NCI-H748 (cell line): ENCODE results near the gene RSPH10B2.
"Not testable (repeated sequence)": the region's sequence is repeated elsewhere in the genome, so short reads cannot be mapped to it uniquely, and the experiment has no call there.

ENCODE experiments used
- DNase-seq: peaks from one replicate; lab custom pipeline; 2025; ENCODE audit not compliant: unreplicated experiment; lab: John Stamatoyannopoulos, UW

Gene RSPH10B2

GRCh38 chr7:6753964-6754363, at the start of gene RSPH10B2:
TSS of gene RSPH10B2 (plus strand) at chr7:6754103. CDS start at chr7:6757678, 3,575 bp downstream.
- DNase-seq = peak; percentile 5

DNA sequence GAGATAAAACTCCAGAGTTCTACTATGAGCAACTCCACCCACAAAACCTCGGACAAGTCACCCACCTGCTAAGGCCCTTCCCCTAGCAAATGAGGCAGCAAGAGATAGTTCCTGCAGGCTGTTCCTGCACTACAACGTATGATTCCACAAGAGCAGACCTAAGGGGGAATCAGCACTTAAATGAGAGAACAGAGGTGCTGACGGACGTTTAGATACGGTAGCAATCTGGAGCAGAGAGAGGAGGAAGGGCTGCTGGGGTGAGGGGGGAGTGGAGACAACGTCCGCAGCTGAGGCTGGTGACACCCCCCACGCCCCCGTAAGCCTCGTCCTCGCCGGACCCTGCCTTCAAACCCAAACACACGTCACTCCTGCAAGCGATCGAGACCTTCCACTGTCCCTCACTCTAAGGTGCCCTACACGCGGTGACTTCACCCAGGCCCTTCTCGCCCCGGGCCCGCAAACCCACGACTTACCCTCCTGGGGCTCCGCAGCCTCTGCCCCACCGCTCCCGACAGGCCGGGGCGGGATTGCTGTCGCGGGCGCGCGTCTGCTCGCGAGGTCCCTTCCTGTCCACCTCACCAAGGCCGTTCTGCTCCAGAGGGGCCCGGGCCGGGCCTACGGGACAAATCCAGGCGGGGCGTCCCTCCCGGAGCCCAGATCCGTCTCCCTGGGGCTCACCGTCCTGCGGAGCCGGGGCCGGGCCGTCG, 47.8 kb upstream of the RSPH10B2 start:
- DNase-seq = peak; percentile 34

GRCh38 chr7:6706666-6707407, 47.1 kb upstream of the RSPH10B2 start, which contains the start of gene ZNF12:
TSS of gene ZNF12 (minus strand) at chr7:6706947. CDS start at chr7:6705173, 1,774 bp downstream.
- DNase-seq = peak; percentile 94

DNA sequence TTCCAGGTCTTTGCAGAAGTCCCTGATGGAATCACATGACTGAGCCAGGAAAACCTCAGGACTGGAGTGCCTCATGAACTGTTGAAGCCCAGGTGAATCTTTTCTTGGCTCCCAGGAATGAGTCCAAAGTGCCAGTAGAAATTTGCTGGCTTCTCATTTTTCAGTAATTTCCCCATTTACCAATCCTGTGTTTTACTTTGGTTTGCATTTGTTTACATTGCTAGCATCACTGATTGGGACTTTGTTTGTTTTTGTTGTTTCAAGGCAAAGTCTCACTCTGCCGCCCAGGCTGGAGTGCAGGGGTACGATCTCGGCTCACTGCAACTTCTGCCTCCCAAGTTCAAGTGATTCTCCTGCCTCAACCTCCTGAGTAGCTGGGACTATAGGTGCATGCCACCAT, 45.6 kb upstream of the RSPH10B2 start:
- DNase-seq = no peak

DNA sequence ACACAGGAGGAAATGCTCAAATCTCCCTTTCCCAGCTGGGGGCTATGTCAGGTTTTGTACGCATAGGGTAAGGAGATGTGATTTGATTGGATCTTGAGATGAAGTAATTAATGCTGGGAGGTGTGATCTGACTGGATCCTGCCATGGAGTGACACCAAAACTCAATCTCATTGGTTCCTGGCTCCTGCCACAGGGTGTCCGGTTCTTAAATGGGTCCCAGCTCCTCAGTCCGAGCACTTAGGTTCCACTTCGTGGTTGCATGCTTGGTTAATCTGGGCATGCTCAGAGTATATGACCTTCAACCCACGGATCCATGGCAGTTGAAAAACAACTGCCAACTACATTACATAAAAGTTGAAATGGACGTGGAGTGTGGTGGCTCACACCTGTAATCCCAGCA, 44.1 kb upstream of the RSPH10B2 start:
- peak; percentile 12 for DNase-seq

DNA sequence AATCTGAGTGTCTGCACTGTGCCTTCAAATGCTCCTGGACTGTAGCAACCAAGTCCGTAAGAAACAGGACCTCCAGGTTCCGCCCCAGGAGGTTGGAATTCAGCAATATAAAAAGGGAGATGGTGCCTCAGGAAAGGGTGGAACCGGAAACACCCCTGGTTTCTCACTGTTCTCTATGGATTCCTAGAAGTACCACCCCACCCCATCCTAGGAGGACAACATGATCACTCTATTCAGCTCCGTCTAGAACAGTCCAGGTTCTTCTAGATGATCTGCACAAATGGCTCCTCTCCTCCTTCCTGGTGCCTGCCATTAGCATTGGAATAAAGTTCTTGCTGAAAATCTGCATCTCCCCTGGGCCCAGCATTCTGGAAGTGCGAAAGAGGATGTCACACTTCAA, 39.5 kb upstream of the RSPH10B2 start:
- DNase-seq = no peak

GRCh38 chr7:6715898-6716297, 38.0 kb upstream of the RSPH10B2 start:
- not testable (repeated sequence) for DNase-seq

DNA sequence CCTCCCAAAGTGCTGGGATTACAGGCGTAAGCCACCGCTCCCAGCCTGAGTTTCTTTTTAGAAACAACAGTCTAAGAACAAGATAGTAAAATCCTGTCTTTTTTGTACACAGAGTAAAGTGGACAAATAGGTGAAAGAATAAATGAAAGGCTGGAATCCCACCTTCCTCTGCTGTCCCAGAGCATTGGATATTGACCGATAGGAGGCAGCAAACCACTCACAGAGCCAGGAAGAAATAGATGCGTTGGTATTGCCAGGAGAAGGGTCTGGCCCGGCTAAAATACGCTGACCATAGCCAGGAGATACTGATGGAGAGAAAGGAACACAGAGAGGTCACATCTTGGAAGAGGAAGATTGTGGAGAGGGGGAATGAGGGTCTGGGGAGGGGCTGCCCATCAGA, 35.8 kb upstream of the RSPH10B2 start:
- DNase-seq = no peak

DNA sequence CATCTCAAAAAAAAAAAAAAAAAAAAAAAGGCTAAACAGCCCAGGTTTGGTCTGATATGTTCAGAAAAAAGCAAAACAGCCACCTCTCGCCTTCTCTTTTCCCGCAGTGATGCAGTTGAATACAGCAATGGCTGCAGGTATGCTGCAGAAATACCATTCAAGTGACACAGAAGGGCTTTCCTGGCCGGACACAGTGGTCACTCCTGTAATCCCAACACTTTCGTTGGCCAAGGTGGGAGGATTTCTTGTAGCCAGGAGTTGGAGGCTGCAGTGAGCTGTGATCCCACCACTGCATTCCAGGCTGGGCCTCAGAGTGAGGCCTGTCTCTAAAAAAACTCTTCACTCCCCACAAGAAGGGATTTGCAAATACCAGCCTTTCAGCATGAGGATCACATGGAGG, 29.6 kb upstream of the RSPH10B2 start:
- DNase-seq = not testable (repeated sequence)

DNA sequence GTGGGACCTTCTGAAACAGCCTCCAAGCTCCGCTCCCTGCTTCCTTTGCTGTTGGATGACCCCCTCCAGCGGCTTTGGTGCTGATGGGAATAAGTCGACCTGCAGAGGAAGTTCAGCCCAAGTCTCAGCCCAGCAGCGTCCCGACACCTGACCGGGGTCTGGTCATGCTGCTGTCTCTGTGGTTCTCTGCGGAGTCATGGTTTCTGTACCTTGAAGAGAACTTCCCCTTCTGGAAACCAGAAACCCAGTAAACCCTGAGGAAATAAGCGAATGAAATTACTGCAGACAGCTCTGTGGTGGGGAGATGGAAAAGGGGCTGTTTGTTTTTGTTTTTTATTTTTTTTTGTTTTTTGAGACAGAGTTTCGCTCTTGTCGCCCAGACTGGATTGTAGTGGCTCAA, 28.9 kb upstream of the RSPH10B2 start:
- DNase-seq = no peak

- DNase-seq = not testable (repeated sequence)
These were observed 27.6 kb upstream of the RSPH10B2 start for GRCh38 chr7:6726341-6726740.

DNA sequence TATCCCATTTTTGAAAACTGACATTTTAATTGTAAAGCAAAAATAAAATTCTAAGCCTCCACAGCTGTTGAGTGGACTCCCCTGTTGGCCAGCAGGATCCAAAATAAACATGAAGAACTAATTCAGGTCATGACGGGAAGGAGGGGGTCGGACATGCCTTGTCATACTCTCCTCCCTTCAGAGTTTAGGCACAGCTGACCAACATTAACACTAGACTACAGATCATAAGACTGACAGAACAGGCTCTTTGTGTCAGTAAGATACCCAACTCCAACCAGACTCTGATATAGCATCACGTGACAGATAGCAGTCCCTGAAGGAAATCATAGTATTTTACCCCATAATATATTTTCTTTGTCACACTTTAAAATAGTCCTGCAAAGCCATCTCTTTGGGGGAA, 26.2 kb upstream of the RSPH10B2 start:
- DNase-seq = no peak

DNA sequence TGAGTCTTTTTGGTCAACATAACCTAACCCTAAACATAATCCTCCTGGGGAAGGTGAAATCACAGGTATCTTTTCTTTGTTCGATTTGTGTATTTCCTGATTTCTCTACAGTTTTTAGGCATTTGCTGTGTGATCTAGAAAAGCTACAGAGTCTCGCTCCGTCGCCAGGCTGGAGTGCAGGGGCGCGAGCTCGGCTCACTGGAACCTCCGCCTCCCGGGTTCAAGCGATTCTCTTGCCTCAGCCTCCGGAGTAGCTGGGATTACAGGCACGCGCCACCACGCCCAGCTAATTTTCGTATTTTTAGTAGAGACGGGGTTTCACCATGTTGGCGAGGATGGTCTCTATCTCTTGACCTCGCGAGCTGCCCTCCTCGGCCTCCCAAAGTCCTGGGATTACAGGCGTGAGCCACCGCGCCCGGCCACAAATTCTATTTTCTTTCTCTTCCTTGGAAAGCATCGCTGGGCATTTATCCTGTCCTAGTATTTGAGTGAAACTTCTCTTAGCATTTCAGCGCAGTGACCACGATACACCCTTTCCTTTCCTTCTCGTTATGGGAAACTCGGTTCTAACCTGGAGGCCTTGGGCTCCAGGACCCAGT, 24.9 kb upstream of the RSPH10B2 start:
- DNase-seq = not testable (repeated sequence)

DNA sequence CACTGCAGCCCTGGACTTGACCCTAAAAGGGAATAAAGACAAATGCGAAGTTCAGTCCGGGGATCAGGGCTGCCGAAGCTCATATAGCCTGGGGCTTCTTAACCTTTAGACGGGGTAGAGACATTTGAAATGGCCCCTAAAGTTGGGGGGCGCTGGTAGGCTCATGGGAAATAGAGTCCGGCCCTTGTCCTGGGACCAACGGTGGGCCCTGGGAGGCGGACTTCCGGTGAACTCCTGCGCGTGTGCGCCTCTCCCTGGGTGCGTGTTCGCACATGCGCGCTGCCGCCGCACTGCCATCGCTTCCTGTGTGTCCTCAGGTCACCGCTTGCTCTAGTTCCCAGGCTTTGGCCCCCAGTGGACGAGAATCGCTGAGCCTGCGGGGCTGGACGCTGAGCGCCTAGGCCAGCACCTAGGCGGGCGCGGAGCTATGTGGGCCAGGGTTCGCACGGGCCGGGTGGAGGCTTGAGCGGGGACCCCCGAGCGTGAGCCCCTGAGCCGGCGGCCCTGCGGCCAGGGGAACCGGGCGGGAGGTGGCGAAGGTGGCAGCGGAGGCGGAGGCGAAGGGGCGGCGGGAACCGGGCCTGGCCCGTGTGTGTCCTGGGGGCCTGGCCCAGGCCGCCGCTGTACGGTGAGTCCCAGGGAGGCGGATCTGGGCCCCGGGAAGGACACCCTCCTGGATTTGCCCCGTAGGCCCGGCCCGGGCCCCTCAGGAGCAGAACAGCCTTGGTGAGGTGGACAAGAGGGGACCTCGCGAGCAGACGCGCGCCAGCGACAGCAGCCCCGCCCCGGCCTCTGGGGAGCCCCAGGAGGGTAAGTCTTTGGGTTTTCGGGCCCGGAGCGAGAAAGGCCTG, 24.2 kb upstream of the RSPH10B2 start:
- peak; percentile 90 for DNase-seq

DNA sequence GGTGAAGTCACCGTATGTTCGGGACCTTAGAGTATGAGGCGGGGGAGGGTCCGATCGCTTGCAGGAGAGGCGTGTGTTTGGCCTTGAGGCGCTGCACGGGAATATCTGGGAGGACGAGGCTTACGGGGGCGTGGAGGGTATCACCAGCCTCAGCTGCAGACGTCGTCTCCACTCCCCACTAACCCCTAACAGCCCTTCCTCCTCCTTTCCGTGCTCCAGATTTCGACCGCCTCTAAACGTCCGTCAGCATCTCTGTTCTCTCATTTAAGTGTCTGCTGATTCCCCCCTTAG, 23.6 kb upstream of the RSPH10B2 start:
- DNase-seq = no peak

GRCh38 chr7:6738415-6738814, 15.5 kb upstream of the RSPH10B2 start:
- not testable (repeated sequence) for DNase-seq

DNA sequence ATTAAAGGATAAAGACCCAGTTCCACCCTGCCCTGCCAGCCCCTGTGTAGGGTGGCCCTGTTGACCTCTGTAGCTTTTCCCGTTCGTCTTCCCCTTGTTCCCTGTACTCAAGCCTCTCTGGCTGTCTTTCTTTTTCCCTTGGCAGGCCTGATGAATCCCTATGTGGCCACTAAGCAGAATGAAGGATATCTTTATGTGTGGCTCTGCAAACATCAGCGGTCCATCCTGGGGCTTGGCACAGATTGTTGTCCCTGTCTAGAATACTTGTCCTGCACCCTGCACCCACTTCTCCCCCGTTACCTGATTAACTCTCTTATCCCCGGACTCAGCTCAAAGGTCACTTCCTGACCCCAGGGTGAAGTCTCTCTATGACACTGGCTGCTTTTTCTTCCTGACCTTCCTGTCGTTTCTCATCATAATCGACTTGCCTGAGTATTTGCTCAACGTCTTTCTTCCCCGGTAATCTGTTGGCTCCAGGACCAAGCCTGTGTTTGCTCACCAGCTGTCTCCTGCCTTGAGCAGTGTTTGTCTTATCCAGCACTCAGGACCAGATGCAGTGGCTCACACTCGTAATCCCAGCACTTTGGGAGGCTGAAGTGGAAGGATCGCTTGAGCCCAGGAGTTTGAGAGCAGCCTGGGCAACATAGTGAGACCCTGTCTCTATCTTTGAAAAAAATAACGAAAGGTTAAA, 9.3 kb upstream of the RSPH10B2 start:
- not testable (repeated sequence) for DNase-seq

GRCh38 chr7:6749335-6749734, 4.6 kb upstream of the RSPH10B2 start:
- not testable (repeated sequence) for DNase-seq

- not testable (repeated sequence) for DNase-seq
These were observed 3.7 kb upstream of the RSPH10B2 start for GRCh38 chr7:6750173-6750572.

GRCh38 chr7:6761186-6761585, 7.3 kb downstream of the RSPH10B2 start:
- not testable (repeated sequence) for DNase-seq

- not testable (repeated sequence) for DNase-seq
These were observed 27.7 kb downstream of the RSPH10B2 start for GRCh38 chr7:6781581-6781980.
